AG09309 (cell line): ENCODE results near the gene CDK13.

Source experiments
- DNase-seq: peaks from one replicate; pipeline ENCODE4 v3.0.0-alpha.2; 2010; ENCODE audit warnings: low read depth
- H3K4me3 ChIP-seq: 2 replicates; pipeline ENCODE4 v1.5.1; 2011; ENCODE audit warnings: mild to moderate bottlenecking, low read depth, low read length, moderate library complexity; ENCODE audit not compliant: control insufficient read depth
- CTCF ChIP-seq: IDR thresholded peaks from 2 replicates; pipeline ENCODE4 v1.5.1; 2011; ENCODE audit warnings: mild to moderate bottlenecking, low read depth, low read length, inconsistent platforms; ENCODE audit not compliant: insufficient read depth, control insufficient read depth; ENCODE audit errors: missing control alignments

CDK13 gene

GRCh38 chr7:39954694-39955093, 4.6 kb downstream of the CDK13 start:
- H3K4me3 ChIP-seq = no peak overlapping the region
- no peak for DNase-seq
- no peak for TF ChIP-seq CTCF

DNA sequence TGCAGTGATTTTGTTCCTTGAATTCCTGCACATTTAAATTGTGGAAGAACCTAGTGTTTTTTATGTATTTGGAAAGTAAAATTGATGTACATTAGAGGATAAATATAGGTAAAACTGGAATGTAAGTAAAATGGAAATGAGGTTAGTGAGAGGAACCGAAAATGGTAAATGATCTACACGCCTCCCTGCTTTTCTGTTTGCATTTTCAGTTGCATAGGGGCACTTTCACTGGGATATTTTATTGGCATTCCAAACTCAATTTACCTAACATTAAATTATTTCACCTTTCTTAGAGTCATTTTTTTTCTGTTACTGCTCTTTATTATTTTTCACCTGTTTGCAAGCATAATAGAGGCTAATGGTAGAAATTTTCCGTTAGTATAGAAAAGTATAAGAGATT, 8.0 kb downstream of the CDK13 start:
- TF ChIP-seq CTCF = no peak
- no peak overlapping the region for H3K4me3 ChIP-seq

DNA sequence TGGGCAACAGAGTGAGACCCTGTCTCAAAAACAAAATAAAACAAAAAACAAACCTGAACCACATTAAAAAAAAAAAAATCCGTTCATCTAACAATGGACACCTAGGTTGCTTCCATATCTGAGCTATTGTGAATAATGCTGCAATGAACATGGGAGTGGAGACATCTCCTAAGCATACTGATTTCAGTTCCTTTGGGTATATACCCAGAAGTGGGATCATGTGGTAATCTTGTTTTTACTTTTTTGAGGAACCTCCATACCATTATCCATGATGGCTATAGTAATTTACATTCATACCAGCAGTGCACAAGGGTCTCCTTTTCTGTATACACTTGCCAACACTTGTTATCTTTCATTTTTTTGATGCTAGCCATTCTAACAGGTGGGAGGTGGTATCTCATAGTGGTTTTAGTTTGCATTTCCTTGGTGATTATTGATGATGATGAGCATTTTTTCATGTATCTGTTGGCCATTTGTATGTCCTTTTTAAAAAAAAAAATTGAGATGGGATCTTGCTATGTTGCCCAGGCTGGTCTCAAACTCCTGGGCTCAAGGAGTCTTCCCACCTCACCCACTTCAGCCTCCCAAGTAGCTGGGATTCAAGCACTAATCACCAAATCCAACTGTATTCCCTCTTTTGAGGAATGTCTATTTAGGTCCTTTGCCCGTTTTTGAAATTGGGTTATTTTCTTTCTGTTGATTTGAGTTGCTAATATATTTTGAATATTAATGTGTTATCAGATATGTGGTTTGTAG, 17.5 kb downstream of the CDK13 start:
- no peak overlapping the region for H3K4me3 ChIP-seq
- no peak for DNase-seq
- TF ChIP-seq CTCF = no peak

More for the DNA sequence above, 8.0 kb downstream of the CDK13 start:
- no peak for DNase-seq

GRCh38 chr7:39969431-39969830, 19.4 kb downstream of the CDK13 start:
- TF ChIP-seq CTCF = no peak
- no peak overlapping the region for H3K4me3 ChIP-seq
- DNase-seq = no peak

- TF ChIP-seq CTCF = no peak
- DNase-seq = no peak
- H3K4me3 ChIP-seq = no peak overlapping the region
Observed at GRCh38 chr7:39971924-39972323, 21.9 kb downstream of the CDK13 start.

DNA sequence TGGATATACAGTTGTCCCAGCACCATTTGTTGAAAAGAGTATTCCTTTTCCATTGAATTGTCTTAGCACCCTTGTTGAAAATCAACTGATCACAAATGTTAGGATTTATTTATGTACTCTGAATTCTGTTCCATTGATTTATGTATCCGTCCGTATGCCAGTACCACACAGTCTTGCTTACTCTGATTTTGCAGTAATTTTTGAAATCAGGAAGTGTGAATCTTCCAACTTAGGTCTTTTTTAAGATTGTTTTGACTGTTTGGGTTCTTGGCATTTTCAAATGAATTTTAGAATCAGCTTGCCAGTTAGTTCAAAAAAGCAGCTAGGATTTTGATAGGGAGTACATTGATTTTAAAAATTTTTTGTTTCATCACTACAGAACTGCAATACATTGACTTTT, 23.7 kb downstream of the CDK13 start:
- H3K4me3 ChIP-seq = no peak overlapping the region
- no peak for DNase-seq
- no peak for TF ChIP-seq CTCF
